ENCODE data around the gene TNNI2. TPM values are rescaled to one million over a fixed set of nuclear protein-coding genes. Genes with fewer than 3 reads are reported as not detected.

The TNNI2 gene
- total RNA-seq, 1 experiment from 2014 or later: not detected

- DNase-seq (ENCODE audit: low spot score): no peak
Measured at GRCh38 chr11:1887451-1888346, 48.9 kb downstream of the TNNI2 start.

DNA sequence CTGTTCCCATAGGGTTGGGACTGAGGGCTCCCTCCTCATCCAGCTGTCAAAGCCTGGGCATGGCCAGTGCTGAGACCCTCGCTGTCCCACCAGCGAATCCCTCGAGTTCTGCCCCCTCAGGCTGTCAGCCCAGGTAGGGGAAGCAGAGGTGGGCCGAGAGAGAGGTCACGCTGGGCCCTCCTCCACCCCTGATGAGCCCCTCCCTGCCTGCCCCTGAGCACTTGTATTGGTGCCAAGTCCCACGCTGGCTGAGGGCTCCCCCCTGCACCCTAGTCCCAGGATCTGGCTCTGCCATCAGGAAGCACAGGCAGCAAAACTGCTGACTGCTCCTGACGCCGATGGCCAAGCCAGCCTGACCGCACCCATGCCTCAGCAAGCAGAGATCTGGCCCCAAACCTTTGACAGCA is 49.6 kb downstream of the TNNI2 start:
- no peak for DNase-seq (ENCODE audit: low spot score)

- no peak for DNase-seq (ENCODE audit: low spot score)
Measured at GRCh38 chr11:1888811-1889210, 50.0 kb downstream of the TNNI2 start.

DNA sequence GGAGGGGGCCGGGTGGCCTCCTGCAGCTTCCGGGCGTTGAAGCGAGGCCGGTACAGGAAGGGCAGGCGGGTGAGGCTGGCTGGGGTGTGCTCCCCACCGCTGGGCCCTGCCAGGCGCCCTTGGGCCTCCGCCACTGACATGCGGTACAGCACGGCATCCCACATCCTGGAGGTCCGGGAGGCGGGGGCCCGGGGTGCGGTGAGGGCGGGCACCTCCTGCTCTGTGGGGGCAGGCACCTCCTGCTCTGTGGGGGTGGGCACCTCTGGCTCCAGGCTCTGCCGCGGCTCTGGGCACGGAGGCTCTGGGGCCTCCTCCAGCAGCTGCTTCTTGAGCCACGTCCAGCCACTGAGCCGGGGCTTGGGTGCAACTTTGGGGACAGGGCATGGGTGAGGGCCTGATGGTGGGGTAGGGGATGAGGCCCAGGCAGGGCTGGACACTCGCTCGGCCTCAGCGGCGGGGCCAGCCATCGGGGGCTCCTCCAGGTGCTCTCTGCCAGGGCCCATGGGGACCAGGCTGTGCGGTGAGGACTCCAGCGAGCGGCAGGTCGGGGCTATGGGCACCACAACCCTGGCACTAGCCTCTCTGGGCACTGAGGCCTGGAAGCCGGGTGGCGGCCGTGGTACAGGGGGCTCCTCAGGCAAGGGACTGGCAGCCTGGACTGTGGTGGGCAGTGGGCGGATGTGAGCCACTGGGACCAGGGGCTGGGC is 50.6 kb downstream of the TNNI2 start:
- no peak for DNase-seq (ENCODE audit: low spot score)

- no peak for DNase-seq (ENCODE audit: low spot score)
Measured at GRCh38 chr11:1889941-1890855, 51.4 kb downstream of the TNNI2 start.

Other genes starting within 250 kb of the TNNI2 start
- gene KRTAP5-2, start 240.7 kb upstream of the TNNI2 start, total RNA-seq (2014; rRNA removed; shearing (Covaris generic)): not detected in 2 replicates
- not detected in 2 replicates for gene KRTAP5-3, start 230.5 kb upstream of the TNNI2 start, total RNA-seq (2014; rRNA removed; shearing (Covaris generic))
- not detected in 2 replicates for gene KRTAP5-4, start 216.8 kb upstream of the TNNI2 start, total RNA-seq (2014; rRNA removed; shearing (Covaris generic))
- not detected in 2 replicates for gene KRTAP5-5, start 209.2 kb upstream of the TNNI2 start, total RNA-seq (2014; rRNA removed; shearing (Covaris generic))
- gene KRTAP5-6, start 141.8 kb upstream of the TNNI2 start, total RNA-seq (2014; rRNA removed; shearing (Covaris generic)): not detected in 2 replicates
- 2.9 and 3.0 TPM in 2 replicates for gene IFITM10, start 88.4 kb upstream of the TNNI2 start, total RNA-seq (2014; rRNA removed; shearing (Covaris generic))
- 875 and 888 TPM in 2 replicates for gene CTSD, start 75.1 kb upstream of the TNNI2 start, total RNA-seq (2014; rRNA removed; shearing (Covaris generic))
- 2.1 TPM in 1 of 2 replicates, not detected in the other for gene SYT8, start 4.0 kb upstream of the TNNI2 start, total RNA-seq (2014; rRNA removed; shearing (Covaris generic))
- gene LSP1, start 14.1 kb downstream of the TNNI2 start, total RNA-seq (2014; rRNA removed; shearing (Covaris generic)): 2.2 and 71.7 TPM in 2 replicates
- gene PRR33, start 52.9 kb downstream of the TNNI2 start, total RNA-seq (2014; rRNA removed; shearing (Covaris generic)): not detected in 2 replicates
- gene TNNT3, start 80.7 kb downstream of the TNNI2 start, total RNA-seq (2014; rRNA removed; shearing (Covaris generic)): 0.46 TPM in 1 of 2 replicates, not detected in the other
- gene MRPL23, start 108.4 kb downstream of the TNNI2 start, total RNA-seq (2014; rRNA removed; shearing (Covaris generic)): 281 and 292 TPM in 2 replicates
- gene H19, start 158.9 kb downstream of the TNNI2 start, total RNA-seq (2014; rRNA removed; shearing (Covaris generic)): 0.69 and 2.7 TPM in 2 replicates

Measured in A172 (cell line).